ENCODE results near the gene LYPD6B. TPM values are rescaled to one million over a fixed set of nuclear protein-coding genes. Genes with fewer than 3 reads are reported as not detected.

Gene LYPD6B
- total RNA-seq, 8 experiments from 2014 or later = 0.46 to 2.1 (median 0.90) TPM; not detected in 2

DNA sequence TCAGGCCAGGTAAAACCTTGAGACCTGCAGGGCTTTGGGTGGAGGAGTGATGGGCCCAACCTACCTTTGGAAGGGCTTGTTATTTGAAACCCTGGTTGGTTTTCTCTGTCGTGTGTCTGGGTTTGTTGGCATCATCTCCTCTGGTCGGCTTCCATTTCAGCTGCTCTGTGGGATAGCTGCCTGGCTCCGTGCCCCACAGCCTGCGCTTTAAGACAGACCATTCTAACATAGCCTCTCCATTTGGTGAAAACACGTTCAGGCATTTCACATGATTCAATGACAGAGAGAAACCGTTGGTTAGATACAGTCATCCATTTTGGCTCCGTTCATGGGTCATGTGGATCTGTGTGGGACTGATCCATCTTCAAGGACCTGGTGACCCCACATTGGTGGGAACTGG is 37.0 kb upstream of the LYPD6B start:
- Histone ChIP-seq H3K4me3 (no peak overlapping the region), H3K27ac (no peak overlapping the region), H3K4me1 (replicated peaks in 1 of 2) (peaks cover 12 to 23% of the 10 kb centered on the region in 2 donors)
- WGBS, 10 experiments = 57 to 100% (median 83%) methylated on average over 1 to 5 of the region's 7 CpGs; no CpG with 5 or more reads in 3 of the 10 experiments
- no peak for ATAC-seq (replicated peaks in 6 of 8)
- in situ Hi-C loops (cut with MboI; ENCODE audit: low pct_unique_long_range_greater_than_20kb in 2 of 9, low sequenced_read_pairs in 9 of 9, unreplicated experiment in 9 of 9) = loop anchor here in 3 of 9 experiments (25.0 kb wide), 2 partner anchors 311 to 561 kb away; no protein-coding TSS in a partner anchor

DNA sequence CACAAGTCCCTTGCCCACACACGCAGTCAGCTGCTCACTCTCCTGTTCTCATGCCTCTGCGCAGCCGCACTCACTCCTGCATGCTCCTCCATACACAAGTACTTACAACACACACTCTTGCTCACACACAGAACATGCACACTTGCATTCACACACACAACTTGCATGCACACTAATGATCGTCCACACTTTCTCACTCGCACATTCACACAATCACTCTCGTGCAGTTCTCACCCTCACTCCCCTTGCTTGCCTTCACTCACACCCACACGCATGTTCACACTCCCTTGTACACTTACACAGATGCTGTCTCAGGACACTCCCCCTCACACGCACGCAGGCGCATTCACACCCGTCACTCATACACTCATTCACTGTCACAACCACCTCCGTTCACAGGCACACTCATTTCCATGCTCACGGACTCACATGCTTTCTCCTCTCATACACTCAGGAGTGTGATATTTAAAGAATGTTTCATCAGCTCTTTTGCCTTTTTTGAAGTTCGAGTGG is 36.1 kb upstream of the LYPD6B start:
- Histone ChIP-seq H3K4me1 (replicated peaks in 1 of 2) (peaks cover 15 to 23% of the 10 kb centered on the region in 2 donors), H3K27ac (no peak overlapping the region), H3K4me3 (no peak overlapping the region)
- ATAC-seq (replicated peaks in 6 of 8) = peak in 1 of 8 experiments; percentile 19
- in situ Hi-C loops (cut with MboI; ENCODE audit: low pct_unique_long_range_greater_than_20kb in 2 of 9, low sequenced_read_pairs in 9 of 9, unreplicated experiment in 9 of 9) = loop anchor here in 3 of 9 experiments (25.0 kb wide), 2 partner anchors 310 to 560 kb away; no protein-coding TSS in a partner anchor
- 43 to 100% (median 93%) methylated on average over 1 to 13 of the region's 14 CpGs; no CpG with 5 or more reads in 1 of the 10 experiments for WGBS, 10 experiments

GRCh38 chr2:149002891-149003740 is 35.4 kb upstream of the LYPD6B start:
- no peak overlapping the region for H3K4me3 ChIP-seq
- ATAC-seq (replicated peaks in 6 of 8) = peak in 2 of 8 experiments; percentile 7 to 63
- no peak overlapping the region for H3K27ac ChIP-seq
- H3K4me1 ChIP-seq (replicated peaks in 1 of 2) = peaks cover 15 to 23% of the 10 kb centered on the region in 2 donors
- in situ Hi-C loops (cut with MboI; ENCODE audit: low pct_unique_long_range_greater_than_20kb in 2 of 9, low sequenced_read_pairs in 9 of 9, unreplicated experiment in 9 of 9) = loop anchor here in 3 of 9 experiments (25.0 kb wide), 2 partner anchors 309 to 559 kb away; no protein-coding TSS in a partner anchor
- WGBS, 10 experiments = 63 to 100% (median 92%) methylated on average over 3 to 30 of the region's 31 CpGs

- peaks cover 4 to 9% of the 10 kb centered on the region in 2 donors for H3K4me1 ChIP-seq (replicated peaks in 1 of 2)
- no peak overlapping the region for H3K4me3 ChIP-seq
- no peak for ATAC-seq (replicated peaks in 6 of 8)
- in situ Hi-C loops (cut with MboI; ENCODE audit: low pct_unique_long_range_greater_than_20kb in 2 of 9, low sequenced_read_pairs in 9 of 9, unreplicated experiment in 9 of 9) = loop anchor here in 3 of 9 experiments (25.0 kb wide), 2 partner anchors 307 to 557 kb away; no protein-coding TSS in a partner anchor
- no peak overlapping the region for H3K27ac ChIP-seq
- 78 to 100% (median 100%) methylated on average over 1 to 3 of the region's 3 CpGs; no CpG with 5 or more reads in 1 of the 10 experiments for WGBS, 10 experiments
These were observed 33.7 kb upstream of the LYPD6B start for GRCh38 chr2:149004836-149005235.

GRCh38 chr2:149005471-149006077 is 32.9 kb upstream of the LYPD6B start:
- ATAC-seq (replicated peaks in 6 of 8) = no peak
- in situ Hi-C loops (cut with MboI; ENCODE audit: low pct_unique_long_range_greater_than_20kb in 2 of 9, low sequenced_read_pairs in 9 of 9, unreplicated experiment in 9 of 9) = loop anchor here in 3 of 9 experiments (25.0 kb wide), 2 partner anchors 307 to 557 kb away; no protein-coding TSS in a partner anchor
- Histone ChIP-seq H3K27ac (no peak overlapping the region), H3K4me1 (replicated peaks in 1 of 2) (peaks cover 1 to 4% of the 10 kb centered on the region in 2 donors), H3K4me3 (no peak overlapping the region)
- WGBS, 10 experiments = 0 to 100% (median 76%) methylated on average over 1 to 6 of the region's 6 CpGs; no CpG with 5 or more reads in 1 of the 10 experiments

DNA sequence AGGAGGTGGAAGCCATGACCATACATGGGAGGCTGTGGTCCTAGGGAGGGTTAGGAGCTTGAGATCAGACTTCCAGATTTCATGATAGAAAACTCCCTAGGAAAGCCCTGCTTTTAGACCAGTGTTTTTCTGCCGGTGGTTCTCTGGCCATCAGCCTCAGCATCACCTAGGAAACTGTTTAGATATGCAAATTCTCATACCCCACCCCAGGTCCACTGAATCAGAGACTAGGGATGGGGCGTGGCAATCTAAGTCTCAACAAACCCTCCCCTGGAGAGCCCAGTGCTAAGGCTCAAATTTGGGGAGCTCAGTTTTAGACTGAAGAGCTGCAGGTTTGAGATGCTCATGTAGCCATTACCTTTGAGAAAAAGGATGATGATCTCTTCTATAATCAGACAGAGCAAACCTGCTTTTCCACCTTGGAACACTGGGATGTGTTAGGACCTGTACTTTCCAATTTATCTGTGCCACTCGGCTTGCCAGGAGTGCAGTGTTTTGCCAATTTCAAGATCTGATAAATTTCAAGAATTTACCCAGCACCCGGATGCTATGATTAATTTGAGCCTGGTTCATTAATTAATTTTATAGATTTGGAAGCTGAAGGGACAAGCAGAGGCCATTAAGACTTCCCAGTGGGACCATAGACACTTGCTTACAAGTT is 31.5 kb upstream of the LYPD6B start:
- no peak overlapping the region for H3K27ac ChIP-seq
- H3K4me1 ChIP-seq (replicated peaks in 1 of 2) = peaks cover 0 to 4% of the 10 kb centered on the region in 2 donors
- in situ Hi-C loops (cut with MboI; ENCODE audit: low pct_unique_long_range_greater_than_20kb in 2 of 9, low sequenced_read_pairs in 9 of 9, unreplicated experiment in 9 of 9) = loop anchor here in 3 of 9 experiments (25.0 kb wide), 2 partner anchors 305 to 555 kb away; no protein-coding TSS in a partner anchor
- WGBS, 10 experiments = 55 to 100% (median 83%) methylated on average over 1 to 4 of the region's 4 CpGs; no CpG with 5 or more reads in 1 of the 10 experiments
- peak in 2 of 8 experiments; percentile 11 to 60 for ATAC-seq (replicated peaks in 6 of 8)
- H3K4me3 ChIP-seq = no peak overlapping the region

GRCh38 chr2:149008381-149008780 is 30.1 kb upstream of the LYPD6B start:
- ATAC-seq (replicated peaks in 6 of 8) = no peak
- Histone ChIP-seq H3K4me1 (replicated peaks in 1 of 2) (peaks cover 0 to 4% of the 10 kb centered on the region in 2 donors), H3K27ac (no peak overlapping the region), H3K4me3 (no peak overlapping the region)
- WGBS, 10 experiments = 54 to 100% (median 90%) methylated on average over 1 to 7 of the region's 7 CpGs; no CpG with 5 or more reads in 2 of the 10 experiments
- in situ Hi-C loops (cut with MboI; ENCODE audit: low pct_unique_long_range_greater_than_20kb in 2 of 9, low sequenced_read_pairs in 9 of 9, unreplicated experiment in 9 of 9) = loop anchor here in 3 of 9 experiments (25.0 kb wide), 2 partner anchors 304 to 554 kb away; no protein-coding TSS in a partner anchor

DNA sequence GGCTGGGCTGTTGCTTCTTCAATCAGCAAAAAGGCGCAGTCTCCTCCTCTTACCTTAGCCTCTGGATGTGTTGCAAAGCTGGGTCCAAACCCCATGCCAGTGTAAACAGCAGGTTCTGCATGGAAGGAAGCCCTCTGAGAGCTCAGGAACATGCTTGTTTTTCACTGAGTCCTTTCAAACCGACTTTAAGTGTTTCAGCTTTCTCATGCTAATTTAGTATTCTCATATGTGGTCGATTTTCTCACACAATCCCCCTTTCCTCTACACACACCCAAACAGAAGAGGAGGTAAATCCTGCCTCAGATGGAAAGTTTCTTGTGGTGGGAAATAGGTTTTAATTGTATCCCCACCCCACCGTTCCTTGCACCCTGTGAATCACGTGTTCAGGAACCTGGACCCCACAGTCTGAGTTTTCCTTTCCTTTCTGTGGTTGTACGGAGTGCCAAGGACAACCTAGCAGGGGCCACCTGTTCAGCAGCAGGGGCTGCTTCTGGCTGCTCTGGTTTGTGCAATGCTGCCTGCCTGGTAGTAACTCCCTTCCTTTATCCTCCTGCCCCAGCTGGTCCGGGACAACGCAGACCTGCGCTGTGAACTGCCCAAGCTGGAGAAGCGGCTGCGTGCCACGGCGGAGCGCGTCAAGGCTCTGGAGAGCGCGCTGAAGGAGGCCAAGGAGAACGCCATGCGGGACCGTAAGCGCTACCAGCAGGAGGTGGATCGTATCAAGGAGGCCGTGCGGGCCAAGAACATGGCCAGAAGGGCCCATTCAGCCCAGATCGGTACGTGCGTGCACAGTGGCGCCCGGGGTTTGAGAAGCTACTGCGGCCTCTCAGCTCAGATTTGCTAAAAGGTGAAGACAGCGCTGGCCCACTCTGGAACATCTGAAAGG is 28.7 kb upstream of the LYPD6B start:
- H3K4me1 ChIP-seq (replicated peaks in 1 of 2) = peaks cover 0 to 4% of the 10 kb centered on the region in 2 donors
- in situ Hi-C loops (cut with MboI; ENCODE audit: low pct_unique_long_range_greater_than_20kb in 2 of 9, low sequenced_read_pairs in 9 of 9, unreplicated experiment in 9 of 9) = loop anchor here in 5 of 9 experiments (10.0 to 25.0 kb wide), 3 partner anchors 302 to 555 kb away; no protein-coding TSS in a partner anchor
- WGBS, 10 experiments = 50 to 100% (median 80%) methylated on average over 1 to 25 of the region's 31 CpGs; no CpG with 5 or more reads in 1 of the 10 experiments
- ATAC-seq (replicated peaks in 6 of 8) = no peak
- H3K4me3 ChIP-seq = no peak overlapping the region
- no peak overlapping the region for H3K27ac ChIP-seq

DNA sequence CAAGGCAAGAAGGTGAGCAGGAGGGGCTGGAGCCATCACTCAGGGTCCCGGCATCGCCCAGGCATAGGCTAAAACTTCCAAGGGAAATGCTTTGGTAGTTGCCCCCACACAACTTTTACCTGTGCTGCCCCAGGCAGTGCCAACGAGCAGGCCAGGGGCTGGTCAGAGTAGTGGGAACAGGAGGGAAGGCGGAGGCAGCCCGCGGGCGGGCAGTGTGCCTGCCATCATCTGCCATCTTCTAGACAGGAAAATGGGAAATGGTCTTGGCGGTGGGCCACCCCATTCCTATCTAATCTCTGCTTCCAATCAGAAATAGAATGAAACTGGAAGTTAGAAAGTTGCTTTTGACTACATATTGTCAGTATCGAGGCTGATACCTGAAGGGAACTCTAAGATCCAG is 26.0 kb upstream of the LYPD6B start:
- H3K4me3 ChIP-seq = no peak overlapping the region
- in situ Hi-C loops (cut with MboI; ENCODE audit: low pct_unique_long_range_greater_than_20kb in 2 of 9, low sequenced_read_pairs in 9 of 9, unreplicated experiment in 9 of 9) = loop anchor here in 5 of 9 experiments (10.0 to 25.0 kb wide), 3 partner anchors 300 to 552 kb away; no protein-coding TSS in a partner anchor
- H3K4me1 ChIP-seq (replicated peaks in 1 of 2) = no peaks in the 10 kb centered on the region
- no peak for ATAC-seq (replicated peaks in 6 of 8)
- no peak overlapping the region for H3K27ac ChIP-seq
- WGBS, 10 experiments = 50 to 100% (median 100%) methylated on average over 1 to 6 of the region's 9 CpGs; no CpG with 5 or more reads in 1 of the 10 experiments

DNA sequence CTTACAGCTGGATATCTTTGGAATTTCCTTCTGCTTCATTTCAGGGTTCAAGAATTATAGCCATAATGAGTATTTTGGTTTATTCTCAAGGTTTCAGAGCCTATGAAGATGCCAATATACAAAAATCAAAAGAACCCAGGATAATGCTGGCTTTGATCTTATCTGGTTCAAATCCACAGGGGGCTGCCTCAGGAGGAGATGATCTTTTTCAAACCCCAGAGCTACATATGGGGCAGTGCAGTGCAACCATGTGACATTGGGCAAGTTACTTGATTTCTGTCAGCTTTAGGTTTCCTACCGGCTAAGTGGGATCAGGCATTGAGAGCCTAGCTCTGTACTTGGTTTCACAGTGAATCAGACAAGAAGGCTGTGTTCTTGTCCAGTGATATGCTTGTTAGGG is 23.0 kb upstream of the LYPD6B start:
- 43 to 100% (median 88%) methylated on average over 1 of the region's 1 CpG; no CpG with 5 or more reads in 3 of the 10 experiments for WGBS, 10 experiments
- no peak for ATAC-seq (replicated peaks in 6 of 8)
- in situ Hi-C loops (cut with MboI; ENCODE audit: low pct_unique_long_range_greater_than_20kb in 2 of 9, low sequenced_read_pairs in 9 of 9, unreplicated experiment in 9 of 9) = loop anchor here in 6 of 9 experiments (5.0 to 25.0 kb wide), 5 partner anchors 297 to 549 kb away; no protein-coding TSS in a partner anchor
- Histone ChIP-seq H3K27ac (no peak overlapping the region), H3K4me3 (no peak overlapping the region), H3K4me1 (replicated peaks in 1 of 2) (no peaks in the 10 kb centered on the region)

GRCh38 chr2:149015926-149016563 is 22.5 kb upstream of the LYPD6B start:
- ATAC-seq (replicated peaks in 6 of 8) = peak in 2 of 8 experiments; percentile 16 to 18
- in situ Hi-C loops (cut with MboI; ENCODE audit: low pct_unique_long_range_greater_than_20kb in 2 of 9, low sequenced_read_pairs in 9 of 9, unreplicated experiment in 9 of 9) = loop anchor here in 6 of 9 experiments (5.0 to 25.0 kb wide), 5 partner anchors 296 to 549 kb away; no protein-coding TSS in a partner anchor
- WGBS, 10 experiments = 34 to 100% (median 88%) methylated on average over 1 to 2 of the region's 4 CpGs; no CpG with 5 or more reads in 4 of the 10 experiments
- Histone ChIP-seq H3K27ac (no peak overlapping the region), H3K4me1 (replicated peaks in 1 of 2) (no peaks in the 10 kb centered on the region), H3K4me3 (no peak overlapping the region)
